A549 (cell line): ENCODE measurements around the gene ZYG11B.

Experiments used
- HDAC2 ChIP-seq: fragments of 200-600 bp; sonication (generic); IDR thresholded peaks from 2 replicates; pipeline ENCODE4 v1.6.1; 2016
- POLR2A ChIP-seq: IDR thresholded peaks from 2 replicates; pipeline ENCODE4 v1.6.1; 2012; ENCODE audit warnings: mild to moderate bottlenecking, low read length

DNA sequence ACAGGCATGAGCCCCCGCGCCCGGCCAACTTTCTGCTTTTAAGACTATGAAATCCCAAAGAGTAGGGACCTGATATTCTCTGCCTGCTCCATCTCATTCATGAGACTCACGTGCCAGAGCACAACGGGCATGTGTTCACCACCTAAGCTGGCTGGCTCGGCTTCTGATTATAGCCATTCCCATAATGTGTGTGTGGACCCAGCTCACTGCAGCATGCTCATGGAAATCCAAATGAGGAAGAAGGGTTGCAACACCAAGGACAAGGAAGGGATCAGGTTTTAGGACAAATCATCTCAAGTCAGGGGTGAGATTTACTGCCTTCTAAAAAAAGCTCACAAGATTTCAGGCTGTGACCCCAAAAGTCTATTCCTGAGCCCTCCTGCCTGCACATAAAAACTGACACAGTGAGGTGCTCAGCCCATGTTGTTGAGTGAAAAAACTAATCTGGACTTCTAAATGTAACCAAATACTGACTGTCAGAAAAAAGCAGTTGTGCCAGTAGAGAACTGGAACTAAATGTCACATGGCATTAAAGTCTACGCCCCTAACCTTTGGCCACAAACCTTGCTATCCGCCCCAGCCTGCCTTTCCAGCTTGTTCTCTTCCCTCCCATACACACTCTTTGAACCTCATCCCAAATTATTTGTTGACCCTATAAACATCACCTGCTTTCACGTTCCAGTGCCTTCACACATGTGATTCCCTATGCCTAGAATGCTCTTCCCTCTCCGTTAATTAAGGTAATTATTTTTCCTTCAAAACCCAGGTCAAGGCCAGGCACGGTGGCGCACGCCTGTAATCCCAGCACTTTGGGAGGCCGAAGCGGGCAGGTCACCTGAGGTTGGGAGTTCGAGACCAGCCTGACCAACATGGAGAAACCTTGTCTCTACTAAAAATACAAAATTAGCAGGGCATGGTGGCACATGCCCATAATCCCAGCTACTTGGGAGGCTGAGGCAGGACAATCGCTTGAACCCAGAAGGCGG, 19.0 kb upstream of the ZYG11B start:
- TF ChIP-seq HDAC2 (no peak), POLR2A (no peak)
